Endometrial microvascular endothelial cells (primary cell): ENCODE results near the gene SNRPE. TPM values are rescaled to one million over a fixed set of nuclear protein-coding genes. Genes with fewer than 3 reads are reported as not detected.

Experiments used
- in situ Hi-C: cut with HindIII; loops from 2 replicates; pipeline ENCODE4 v1.10.0; 2017; ENCODE audit warnings: low sequenced_read_pairs, low pct_unique_long_range_greater_than_20kb; ENCODE audit errors: inconsistent ontology term
- total RNA-seq: library from RNA; depleted of rRNA; stranded (reverse); fragments of >200 nt; gene quantifications from one replicate; pipeline ENCODE4 v1.2.3, GENCODE V29; 2015; ENCODE audit errors: inconsistent ontology term

SNRPE gene
- total RNA-seq, 1 donor from 2014 or later = 109 TPM

DNA sequence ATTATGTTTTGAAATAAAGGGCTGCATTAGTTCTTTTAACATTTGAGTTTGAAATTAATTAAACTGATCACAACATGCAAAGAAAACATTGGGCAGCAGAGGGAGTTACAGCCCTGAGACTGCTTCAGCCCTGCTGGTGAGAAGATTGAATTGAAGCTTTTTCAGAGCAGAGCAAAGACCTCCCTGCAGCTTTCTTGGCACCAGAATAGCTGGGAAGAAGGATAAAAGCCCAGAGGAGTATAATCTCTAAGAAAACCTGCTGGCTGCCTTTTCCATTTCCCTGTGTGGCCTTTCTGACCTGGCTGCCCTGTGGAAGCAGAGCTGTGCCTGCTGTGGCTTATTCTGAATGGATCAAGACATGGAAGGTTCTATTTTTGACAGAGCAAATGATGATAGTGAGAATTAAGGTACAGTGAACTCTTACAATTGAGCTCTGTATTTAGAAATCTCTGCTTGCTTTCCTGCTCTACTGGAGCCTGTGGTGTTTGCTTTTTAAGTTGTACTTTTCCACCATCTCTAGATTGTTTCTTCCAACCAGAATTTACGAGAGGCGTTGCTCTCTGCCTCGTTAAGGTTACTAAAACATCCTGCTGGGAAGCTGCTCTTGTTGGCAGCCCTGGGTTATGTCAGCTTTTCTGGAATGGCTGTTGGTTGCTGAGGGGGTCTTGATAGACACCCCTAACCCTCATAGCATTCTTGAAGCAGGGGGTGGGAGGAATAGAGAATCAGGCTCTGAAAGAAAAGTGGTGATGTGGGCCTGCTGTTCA is 9.9 kb downstream of the SNRPE start:
- in situ Hi-C loops = loop anchor here (25.0 kb wide), 1 partner anchor 266 kb away; no protein-coding TSS in a partner anchor

- in situ Hi-C loops = loop anchor here (25.0 kb wide), 1 partner anchor 264 kb away; no protein-coding TSS in a partner anchor
Measured at GRCh38 chr1:203873094-203873493, 11.7 kb downstream of the SNRPE start.

DNA sequence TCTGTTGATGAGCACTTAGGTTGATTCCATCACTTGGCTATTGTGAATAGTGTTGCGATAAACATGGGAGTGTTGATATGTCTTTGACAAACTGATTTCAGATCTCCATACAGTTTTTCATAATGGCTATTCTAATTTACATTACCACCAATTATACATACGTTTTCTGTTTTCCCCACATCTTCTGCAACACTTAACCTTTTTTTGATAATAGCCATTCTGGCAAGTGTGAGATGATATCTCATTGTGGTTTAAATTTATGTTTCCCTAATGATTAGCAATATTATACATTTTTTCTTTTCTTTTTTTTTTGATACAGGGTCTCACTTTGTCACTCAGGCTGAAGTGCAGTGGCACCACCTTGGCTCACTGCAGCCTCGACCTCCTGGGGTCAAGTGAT is 17.0 kb downstream of the SNRPE start:
- in situ Hi-C loops = no loop called here

- in situ Hi-C loops = no loop called here
Measured at GRCh38 chr1:203880606-203881005, 19.2 kb downstream of the SNRPE start.

DNA sequence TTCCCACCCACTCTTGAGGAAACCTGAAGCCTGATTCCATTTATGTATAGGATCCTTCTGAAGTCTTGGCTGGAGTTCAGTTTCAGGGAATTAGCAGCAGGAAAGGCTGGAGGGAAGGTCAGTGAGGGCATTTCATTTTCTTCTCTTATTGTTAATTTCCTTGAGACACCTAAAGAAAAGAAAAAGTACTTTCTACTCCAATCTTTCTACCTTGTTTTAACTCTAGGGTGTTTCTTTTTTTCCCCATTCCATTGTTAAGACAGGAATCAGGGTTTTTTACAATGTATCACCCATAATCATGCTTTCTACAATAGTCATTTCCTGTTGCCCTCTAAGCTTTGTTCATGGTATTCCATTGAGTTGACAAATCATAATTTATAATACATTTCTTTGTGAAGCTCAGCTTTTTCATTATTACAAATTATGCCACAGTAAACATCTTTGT is 27.4 kb downstream of the SNRPE start:
- in situ Hi-C loops = no loop called here

DNA sequence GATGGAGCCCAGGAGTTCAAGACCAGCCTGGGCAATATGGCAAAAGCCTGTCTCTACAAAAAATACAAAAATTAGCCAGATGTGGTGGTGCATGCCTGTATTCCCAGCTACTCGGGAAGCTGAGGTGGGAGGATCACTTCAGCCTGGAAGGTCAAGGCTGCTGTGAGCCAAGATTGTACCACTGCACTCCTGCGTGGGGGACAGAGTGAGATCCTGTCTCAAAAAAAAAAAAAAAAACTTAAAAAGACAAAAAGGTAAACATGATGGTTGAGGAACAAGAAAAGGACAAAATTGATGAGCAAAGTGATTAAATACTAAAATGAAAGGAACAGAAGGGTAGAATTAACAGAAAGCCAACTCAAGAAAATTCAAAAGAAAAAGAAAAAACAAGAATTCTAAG is 30.6 kb downstream of the SNRPE start:
- in situ Hi-C loops = no loop called here

DNA sequence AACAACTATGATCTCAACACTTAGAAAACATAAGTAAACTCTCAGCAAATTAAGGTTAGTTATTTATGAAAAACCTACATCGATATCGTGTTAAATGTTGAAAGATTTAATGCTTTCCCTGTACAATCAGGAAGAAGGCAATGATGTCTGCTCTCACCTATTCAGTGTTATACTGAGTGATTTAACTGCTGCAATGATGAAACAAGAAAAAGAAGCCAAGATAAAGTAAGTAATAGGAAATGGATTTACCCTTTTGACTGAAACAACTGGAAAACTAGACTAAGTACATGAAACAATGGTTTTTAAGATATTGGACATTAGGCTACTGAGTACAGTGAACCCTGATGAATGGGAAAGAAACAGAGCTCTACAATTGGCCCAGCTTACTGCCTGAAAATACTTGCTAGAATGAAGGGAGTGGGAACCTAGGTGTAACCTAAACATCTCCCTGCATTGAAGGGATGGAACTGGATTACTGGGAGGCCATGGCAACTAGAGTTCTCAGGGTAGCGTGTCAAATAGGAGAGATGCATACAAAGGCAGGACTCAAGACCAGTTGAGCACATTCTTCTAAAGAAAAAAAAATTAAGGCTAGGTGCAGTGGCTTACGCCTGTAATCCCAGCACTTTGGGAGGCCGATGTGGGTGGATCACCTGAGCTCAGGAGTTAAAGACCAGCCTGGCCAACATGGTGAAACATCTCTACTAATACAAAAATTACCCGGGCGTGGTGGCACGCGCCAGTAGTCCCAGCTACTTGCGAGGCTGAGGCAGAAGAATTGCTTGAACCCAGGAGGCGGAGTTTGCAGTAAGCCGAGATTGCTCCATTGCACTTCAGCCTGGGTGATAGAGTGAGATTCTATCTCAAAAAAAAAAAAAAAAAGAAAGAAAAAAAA is 37.3 kb downstream of the SNRPE start:
- in situ Hi-C loops = no loop called here

DNA sequence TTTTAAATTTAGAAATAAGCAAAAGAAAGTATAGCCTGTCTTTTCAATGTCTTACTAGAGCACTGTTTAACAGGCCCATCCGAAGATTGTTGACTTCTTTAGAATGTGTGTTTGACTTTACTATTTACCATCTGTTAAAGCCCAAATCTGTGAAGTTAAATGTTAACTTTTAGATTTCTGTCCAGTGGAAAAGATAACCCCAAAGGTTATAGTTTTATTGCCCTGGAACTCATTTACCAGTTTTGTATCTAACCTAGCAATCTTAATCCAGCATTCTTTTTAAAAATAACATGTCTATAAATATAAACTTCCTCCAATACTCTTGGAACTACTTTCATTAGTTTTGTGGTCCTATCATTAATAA is 37.9 kb downstream of the SNRPE start:
- in situ Hi-C loops = no loop called here

- in situ Hi-C loops = no loop called here
Measured at GRCh38 chr1:203899869-203900714, 38.7 kb downstream of the SNRPE start.

- in situ Hi-C loops = no loop called here
Measured at GRCh38 chr1:203901581-203901980, 40.2 kb downstream of the SNRPE start.

GRCh38 chr1:203905275-203905674 is 43.9 kb downstream of the SNRPE start:
- in situ Hi-C loops = no loop called here

DNA sequence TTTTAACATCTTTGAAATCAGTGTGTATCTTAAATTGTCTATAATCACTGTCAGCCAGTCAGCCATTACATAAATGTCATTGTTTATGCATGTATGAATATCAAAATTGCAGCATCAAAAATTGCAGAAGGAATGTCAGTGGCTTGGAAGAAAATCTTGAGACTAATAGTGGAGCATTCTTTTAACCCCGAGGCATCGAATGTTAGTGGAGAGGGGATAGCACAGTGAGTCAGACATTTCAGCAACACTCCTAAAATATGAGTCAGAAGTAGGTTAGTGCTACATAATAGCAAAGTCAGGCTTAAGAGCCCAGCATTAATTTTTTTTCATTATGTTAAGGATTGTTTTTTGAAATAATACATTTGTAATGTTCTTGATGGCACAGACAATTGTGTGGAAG is 45.5 kb downstream of the SNRPE start:
- in situ Hi-C loops = no loop called here

GRCh38 chr1:203907901-203908300 is 46.5 kb downstream of the SNRPE start:
- in situ Hi-C loops = no loop called here

DNA sequence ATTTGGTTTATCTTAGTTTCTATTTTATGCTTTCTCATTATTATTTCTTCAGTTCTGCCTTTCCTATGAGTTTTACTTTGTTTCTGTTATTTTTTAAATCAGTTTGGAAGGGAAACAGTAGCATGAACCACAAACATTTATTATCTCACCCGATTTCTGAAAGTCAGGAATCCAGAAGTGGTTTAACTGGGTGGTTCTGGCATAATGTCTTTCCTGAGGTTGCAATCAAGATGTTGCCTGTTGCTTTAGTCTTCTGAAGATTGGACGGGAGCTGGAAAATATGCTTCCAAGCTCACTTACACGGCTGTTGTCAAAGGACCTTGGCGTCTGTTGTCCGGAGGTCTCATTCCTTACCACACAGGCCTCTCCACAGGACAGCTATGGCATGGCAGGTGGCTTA is 50.4 kb downstream of the SNRPE start:
- in situ Hi-C loops = no loop called here

GRCh38 chr1:203913073-203913521 is 51.7 kb downstream of the SNRPE start:
- in situ Hi-C loops = no loop called here

DNA sequence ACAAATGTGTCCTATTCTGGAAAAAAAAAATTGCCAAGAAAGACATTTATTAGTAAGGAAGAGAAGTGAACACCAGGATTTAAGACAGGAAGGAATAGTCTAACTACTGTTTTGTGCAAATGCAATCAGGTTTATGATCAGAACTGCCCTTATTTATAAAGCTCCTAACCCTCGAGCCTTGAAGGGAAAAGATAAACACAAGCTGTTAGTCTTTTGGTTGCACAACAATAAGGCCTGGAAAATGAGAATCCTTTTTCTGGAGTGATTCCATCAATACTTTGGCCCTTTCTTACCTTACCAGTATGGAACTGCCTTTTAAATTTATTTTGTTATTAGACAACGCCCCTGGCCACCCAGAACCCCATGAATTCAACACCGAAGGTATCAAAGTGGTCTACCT is 52.9 kb downstream of the SNRPE start:
- in situ Hi-C loops = no loop called here

GRCh38 chr1:203915811-203916210 is 54.4 kb downstream of the SNRPE start:
- in situ Hi-C loops = no loop called here

DNA sequence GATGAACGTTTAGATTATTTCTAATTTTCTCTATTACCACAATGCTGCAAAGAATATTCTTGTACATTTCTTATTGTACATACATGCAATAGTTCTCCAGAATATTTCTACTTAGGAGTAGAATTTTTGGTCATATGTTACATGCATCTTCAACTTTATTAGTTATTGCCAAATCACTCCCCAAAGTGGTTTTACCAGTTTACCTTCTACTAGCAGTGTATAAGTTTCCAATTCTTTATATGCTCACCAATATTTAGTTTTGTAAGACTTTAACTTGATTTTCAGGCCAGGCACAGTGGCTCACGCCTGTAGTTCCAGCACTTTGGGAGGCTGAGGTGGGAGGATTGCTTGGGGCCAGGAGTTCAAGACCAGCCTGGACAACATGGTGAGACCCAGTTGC is 55.4 kb downstream of the SNRPE start:
- in situ Hi-C loops = no loop called here
